Neuronal stem cell (in vitro differentiated cells): ENCODE measurements around the gene TCEA2.

Experiments used
- DNase-seq: peaks from one replicate; pipeline ENCODE4 v3.0.0-alpha.2; 2013; ENCODE audit warnings: low spot score
- H2AFZ ChIP-seq: one replicate; pipeline ENCODE4 v1.6.1; 2013; ENCODE audit warnings: mild to moderate bottlenecking, low read length, inconsistent platforms
- H2AK5ac ChIP-seq: 2 replicates; pipeline ENCODE4 v1.6.1; 2013; ENCODE audit warnings: low read depth, mild to moderate bottlenecking, inconsistent platforms, low read length, moderate library complexity, mixed read lengths
- H2BK120ac ChIP-seq: 2 replicates; pipeline ENCODE4 v1.6.1; 2013; ENCODE audit warnings: low read depth, mild to moderate bottlenecking, inconsistent platforms, low read length, moderate library complexity, mixed read lengths
- H2BK12ac ChIP-seq: one replicate; pipeline ENCODE4 v1.6.1; 2013; ENCODE audit warnings: low read length, inconsistent platforms
- H2BK15ac ChIP-seq: 2 replicates; pipeline ENCODE4 v1.6.1; 2013; ENCODE audit warnings: mild to moderate bottlenecking, low read length, inconsistent platforms, mixed read lengths
- H2BK5ac ChIP-seq: one replicate; pipeline ENCODE4 v1.6.1; 2013; ENCODE audit warnings: inconsistent platforms, mild to moderate bottlenecking, low read length, moderate library complexity
- H3K14ac ChIP-seq: one replicate; pipeline ENCODE4 v1.6.1; 2013; ENCODE audit warnings: low read length, inconsistent platforms
- H3K18ac ChIP-seq: 2 replicates; pipeline ENCODE4 v1.6.1; 2013; ENCODE audit warnings: low read length, inconsistent platforms
- H3K23ac ChIP-seq: 2 replicates; pipeline ENCODE4 v1.6.1; 2013; ENCODE audit warnings: low read depth, mild to moderate bottlenecking, mixed read lengths, low read length, inconsistent platforms; ENCODE audit not compliant: poor library complexity
- H3K27ac ChIP-seq: replicated peaks from 3 replicates; pipeline ENCODE4 v1.5.1; 2013; ENCODE audit warnings: low read length, inconsistent platforms
- H3K27me3 ChIP-seq, 3 experiments: 2 replicates each; pipeline ENCODE4 v1.6.1; 2013; ENCODE audit warnings: low read length in 3 of 3, mild to moderate bottlenecking in 2 of 3, inconsistent platforms in 1 of 3, low read depth in 1 of 3, mixed read lengths in 1 of 3, moderate library complexity in 1 of 3; ENCODE audit not compliant: control insufficient read depth in 3 of 3, insufficient read depth in 3 of 3
- H3K36me3 ChIP-seq, 2 donors: replicated peaks in 1 of 2; 2 replicates each; pipeline ENCODE4 v1.6.1; 2013; ENCODE audit warnings: low read length in 2 of 2; ENCODE audit not compliant: control insufficient read depth in 2 of 2, insufficient read depth in 2 of 2
- H3K4ac ChIP-seq: 2 replicates; pipeline ENCODE4 v1.6.1; 2013; ENCODE audit warnings: inconsistent platforms, mild to moderate bottlenecking, low read length, moderate library complexity
- H3K4me1 ChIP-seq, 2 donors: 1 replicate in 1 of 2; 2 replicates in 1 of 2; pipeline ENCODE4 v1.6.1; 2013; ENCODE audit warnings: low read length in 2 of 2, low read depth in 1 of 2; ENCODE audit not compliant: control insufficient read depth in 2 of 2, insufficient read depth in 1 of 2
- H3K4me2 ChIP-seq: one replicate; pipeline ENCODE4 v1.6.1; 2013; ENCODE audit warnings: mild to moderate bottlenecking, low read length, inconsistent platforms; ENCODE audit not compliant: insufficient read depth, poor library complexity, severe bottlenecking
- H3K4me3 ChIP-seq, 2 donors: 2 replicates each; pipeline ENCODE4 v1.5.1; 2013; ENCODE audit warnings: low read length in 2 of 2, mild to moderate bottlenecking in 2 of 2, inconsistent platforms in 1 of 2, moderate library complexity in 1 of 2
- H3K79me1 ChIP-seq: one replicate; pipeline ENCODE4 v1.6.1; 2013; ENCODE audit warnings: low read depth, mild to moderate bottlenecking, inconsistent platforms, low read length, moderate library complexity
- H3K9ac ChIP-seq: one replicate; pipeline ENCODE4 v1.6.1; 2013; ENCODE audit warnings: mild to moderate bottlenecking, low read depth, low read length, inconsistent platforms; ENCODE audit not compliant: poor library complexity
- H3K9me3 ChIP-seq, 2 donors: replicated peaks in 1 of 2; 2 replicates each; pipeline versions ENCODE3 to v1.6.1; 2013; ENCODE audit warnings: low read length in 2 of 2, mild to moderate bottlenecking in 2 of 2, inconsistent platforms in 1 of 2, low read depth in 1 of 2, mixed read lengths in 1 of 2, moderate library complexity in 1 of 2; ENCODE audit not compliant: control insufficient read depth in 2 of 2, insufficient read depth in 1 of 2
- H4K8ac ChIP-seq: one replicate; pipeline ENCODE4 v1.6.1; 2013; ENCODE audit warnings: low read depth, mild to moderate bottlenecking, inconsistent platforms, low read length, moderate library complexity
- H4K91ac ChIP-seq: one replicate; pipeline ENCODE4 v1.6.1; 2013; ENCODE audit warnings: low read length, low read depth, mild to moderate bottlenecking, inconsistent platforms; ENCODE audit not compliant: poor library complexity
- WGBS, 2 donors: extraction: QIAGEN DNeasy Blood & Tissue Kit; methylation state at CpG; one replicate each; pipeline ENCODE4 v1.1.7; 2013; ENCODE audit warnings: missing lambda C conversion rate in 2 of 2, mixed read lengths in 1 of 2; ENCODE audit not compliant: insufficient read length in 2 of 2, insufficient replicate concordance in 1 of 2; ENCODE audit errors: extremely low coverage in 2 of 2; 5-methylcytosine and 5-hydroxymethylcytosine counted together

Gene TCEA2

GRCh38 chr20:64074184-64074789 is 11.3 kb downstream of the TCEA2 start:
- H2BK120ac ChIP-seq: no peak overlapping the region
- peaks cover 14 to 18% of the 10 kb centered on the region in 2 donors for H3K36me3 ChIP-seq
- H3K23ac ChIP-seq: peak overlapping the region; percentile 91
- no peak overlapping the region for H4K91ac ChIP-seq
- H3K27me3 ChIP-seq: no peaks in the 10 kb centered on the region
- peaks cover 9% of the 10 kb centered on the region for H3K79me1 ChIP-seq
- H4K8ac ChIP-seq: no peak overlapping the region
- H3K14ac ChIP-seq: no peak overlapping the region
- peaks cover 10 to 16% of the 10 kb centered on the region in 2 donors for H3K4me1 ChIP-seq
- no peak overlapping the region for H3K9ac ChIP-seq
- H2BK5ac ChIP-seq: no peak overlapping the region
- H2BK12ac ChIP-seq: no peak overlapping the region
- H3K4me2 ChIP-seq: no peak overlapping the region
- no peak overlapping the region for H3K18ac ChIP-seq
- H2BK15ac ChIP-seq: no peak overlapping the region
- no peak overlapping the region for H2AFZ ChIP-seq
- no peak overlapping the region for H3K27ac ChIP-seq
- no peaks in the 10 kb centered on the region for H3K9me3 ChIP-seq
- H3K4me3 ChIP-seq: peak overlapping the region in 1 of 2 donors; percentile 47
- no peak overlapping the region for H2AK5ac ChIP-seq
- no peak for DNase-seq
- H3K4ac ChIP-seq: no peak overlapping the region
- no CpG with 5 or more reads among the region's 28 CpGs for WGBS, 2 donors

GRCh38 chr20:64074963-64075362 is 12.0 kb downstream of the TCEA2 start:
- Histone ChIP-seq H4K91ac (no peak overlapping the region), H4K8ac (no peak overlapping the region), H3K27me3 (no peaks in the 10 kb centered on the region), H3K4me1 (peaks cover 10 to 17% of the 10 kb centered on the region in 2 donors), H3K36me3 (peaks cover 14 to 18% of the 10 kb centered on the region in 2 donors), H3K4me2 (no peak overlapping the region), H3K4me3 (peak overlapping the region in 1 of 2 donors; percentile 41), H3K79me1 (peaks cover 9% of the 10 kb centered on the region), H2BK120ac (no peak overlapping the region), H3K9me3 (no peaks in the 10 kb centered on the region), H2AFZ (no peak overlapping the region), H3K27ac (no peak overlapping the region), H3K23ac (peak overlapping the region; percentile 55), H2BK5ac (no peak overlapping the region), H2BK12ac (no peak overlapping the region), H3K18ac (no peak overlapping the region), H2BK15ac (no peak overlapping the region), H3K4ac (no peak overlapping the region), H2AK5ac (no peak overlapping the region), H3K14ac (no peak overlapping the region), H3K9ac (peak overlapping the region; percentile 12)
- DNase-seq: no peak
- WGBS, 2 donors: no CpG with 5 or more reads among the region's 8 CpGs

- H3K9me3 ChIP-seq: no peaks in the 10 kb centered on the region
- no peak overlapping the region for H3K4me2 ChIP-seq
- no peak overlapping the region for H4K8ac ChIP-seq
- H2AFZ ChIP-seq: no peak overlapping the region
- no peak overlapping the region for H2BK120ac ChIP-seq
- H3K27ac ChIP-seq: no peak overlapping the region
- no peak overlapping the region for H3K4me3 ChIP-seq
- H2BK15ac ChIP-seq: no peak overlapping the region
- no CpG with 5 or more reads among the region's 12 CpGs for WGBS, 2 donors
- H3K27me3 ChIP-seq: no peaks in the 10 kb centered on the region
- H2BK5ac ChIP-seq: no peak overlapping the region
- no peak for DNase-seq
- H4K91ac ChIP-seq: no peak overlapping the region
- peaks cover 10% of the 10 kb centered on the region for H3K79me1 ChIP-seq
- H3K4me1 ChIP-seq: peaks cover 13 to 23% of the 10 kb centered on the region in 2 donors
- no peak overlapping the region for H3K18ac ChIP-seq
- H3K4ac ChIP-seq: no peak overlapping the region
- H3K23ac ChIP-seq: peak overlapping the region; percentile 55
- H3K14ac ChIP-seq: peak overlapping the region; percentile 38
- no peak overlapping the region for H2AK5ac ChIP-seq
- no peak overlapping the region for H3K9ac ChIP-seq
- H2BK12ac ChIP-seq: no peak overlapping the region
- peaks cover 10 to 12% of the 10 kb centered on the region in 2 donors for H3K36me3 ChIP-seq
Measured at GRCh38 chr20:64075556-64075955, 12.6 kb downstream of the TCEA2 start.

DNA sequence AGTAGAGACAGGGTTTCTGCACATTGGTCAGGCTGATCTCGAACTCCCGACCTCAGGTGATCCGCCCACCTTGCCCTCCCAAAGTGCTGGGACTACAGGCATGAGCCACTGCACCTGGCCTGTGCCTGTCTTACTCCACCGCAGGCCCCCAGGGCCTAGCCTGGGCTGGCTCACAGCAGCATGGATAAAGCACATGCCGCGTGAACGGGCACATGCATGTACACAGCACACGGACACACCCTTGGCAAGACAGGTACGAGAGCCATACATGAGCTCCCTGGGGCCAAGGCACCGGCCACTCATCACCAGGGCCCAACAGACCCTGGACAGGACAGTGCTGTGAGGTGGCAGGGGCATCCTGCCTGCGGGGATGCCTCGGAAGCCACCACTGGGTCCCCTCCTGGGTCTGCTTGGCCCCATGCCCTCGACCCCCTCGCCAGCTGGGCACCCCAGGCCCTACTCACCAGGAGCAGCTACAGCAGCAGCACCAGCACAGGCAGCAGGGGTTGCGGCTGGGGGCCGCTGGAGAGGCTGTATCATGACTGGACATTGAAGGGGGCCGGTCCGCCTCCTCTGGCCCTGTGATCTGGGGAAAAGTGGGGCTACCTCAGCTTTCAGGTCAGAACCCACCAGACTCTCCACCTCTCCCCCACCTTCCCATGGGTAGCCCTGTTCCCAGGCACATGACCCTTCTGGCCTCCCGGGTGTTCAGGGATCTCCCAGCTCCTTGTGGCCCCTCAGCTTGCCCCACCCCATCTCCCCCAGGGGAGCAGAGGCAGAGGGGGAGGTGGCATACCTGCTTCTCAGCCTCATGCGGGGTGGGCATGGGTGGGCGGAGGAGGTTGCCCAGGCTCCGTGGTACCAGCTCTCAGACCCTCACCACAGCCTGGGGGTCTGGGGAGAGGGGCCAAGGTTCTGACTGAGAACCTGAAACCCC is 13.3 kb downstream of the TCEA2 start:
- Histone ChIP-seq H3K9me3 (no peaks in the 10 kb centered on the region), H2BK5ac (peak overlapping the region; percentile 66), H3K4ac (no peak overlapping the region), H3K4me1 (peaks cover 17 to 30% of the 10 kb centered on the region in 2 donors), H3K18ac (no peak overlapping the region), H3K23ac (no peak overlapping the region), H2BK120ac (no peak overlapping the region), H2BK15ac (no peak overlapping the region), H2AK5ac (peak overlapping the region; percentile 84), H4K91ac (no peak overlapping the region), H3K36me3 (peaks cover 10 to 11% of the 10 kb centered on the region in 2 donors), H3K14ac (no peak overlapping the region), H2BK12ac (no peak overlapping the region), H3K4me3 (no peak overlapping the region), H4K8ac (no peak overlapping the region), H3K79me1 (peaks cover 11% of the 10 kb centered on the region), H3K9ac (no peak overlapping the region), H2AFZ (no peak overlapping the region), H3K4me2 (no peak overlapping the region), H3K27me3 (peaks cover 0 to 2% (median under 1%) of the 10 kb centered on the region in 3 experiments), H3K27ac (no peak overlapping the region)
- WGBS, 2 donors: no CpG with 5 or more reads among the region's 22 CpGs
- DNase-seq: no peak
